A172 (cell line): Measurements from ENCODE around the gene RAPGEF1. TPM values are rescaled to one million over a fixed set of nuclear protein-coding genes. Genes with fewer than 3 reads are reported as not detected.
A peak's percentile ranks its signal among the peaks of the same experiment; 100 is the strongest.
"Not testable (repeated sequence)": the region's sequence is repeated elsewhere in the genome, so short reads cannot be mapped to it uniquely, and the experiment has no call there.

Source experiments
- DNase-seq: peaks from one replicate; pipeline ENCODE4 v3.0.0-alpha.2; 2015; ENCODE audit warnings: low spot score
- total RNA-seq: library from RNA; depleted of rRNA; stranded (reverse); fragments of >200 nt; shearing (Covaris generic); gene quantifications from 2 replicates; pipeline ENCODE4 v1.2.3, GENCODE V29; 2014

RAPGEF1 gene
- total RNA-seq, 1 experiment from 2014 or later, result 40.9 TPM

GRCh38 chr9:131668439-131669268 is 71.2 kb downstream of the RAPGEF1 start:
- DNase-seq, result peak; percentile 70

- DNase-seq, result no peak
Measured at GRCh38 chr9:131668057-131668438, 71.8 kb downstream of the RAPGEF1 start.

GRCh38 chr9:131667576-131667975 is 72.3 kb downstream of the RAPGEF1 start:
- DNase-seq, result no peak

- no peak for DNase-seq
Measured at GRCh38 chr9:131666774-131667173, 73.1 kb downstream of the RAPGEF1 start.

GRCh38 chr9:131666029-131666428 is 73.8 kb downstream of the RAPGEF1 start:
- no peak for DNase-seq

- no peak for DNase-seq
Measured at GRCh38 chr9:131663288-131663687, 76.6 kb downstream of the RAPGEF1 start.

GRCh38 chr9:131662289-131662621 is 77.6 kb downstream of the RAPGEF1 start:
- not testable (repeated sequence) for DNase-seq

- no peak for DNase-seq
Measured at GRCh38 chr9:131661568-131662288, 78.1 kb downstream of the RAPGEF1 start.

- DNase-seq, result no peak
Measured at GRCh38 chr9:131660466-131661405, 79.1 kb downstream of the RAPGEF1 start.

- DNase-seq, result peak; percentile 70
Measured at GRCh38 chr9:131658377-131659129, 81.3 kb downstream of the RAPGEF1 start.

GRCh38 chr9:131657940-131658339 is 81.9 kb downstream of the RAPGEF1 start:
- DNase-seq, result no peak

- no peak for DNase-seq
Measured at GRCh38 chr9:131657456-131657855, 82.4 kb downstream of the RAPGEF1 start.

GRCh38 chr9:131657037-131657377 is 82.9 kb downstream of the RAPGEF1 start:
- DNase-seq, result no peak

GRCh38 chr9:131656356-131657036 is 83.4 kb downstream of the RAPGEF1 start:
- DNase-seq, result no peak

- not testable (repeated sequence) for DNase-seq
Measured at GRCh38 chr9:131654369-131654768, 85.5 kb downstream of the RAPGEF1 start.

GRCh38 chr9:131651599-131651998 is 88.3 kb downstream of the RAPGEF1 start:
- no peak for DNase-seq

GRCh38 chr9:131651160-131651559 is 88.7 kb downstream of the RAPGEF1 start:
- DNase-seq, result no peak

- DNase-seq, result no peak
Measured at GRCh38 chr9:131650254-131650653, 89.6 kb downstream of the RAPGEF1 start.

- DNase-seq, result no peak
Measured at GRCh38 chr9:131649646-131650045, 90.2 kb downstream of the RAPGEF1 start.

GRCh38 chr9:131645078-131645776 is 94.6 kb downstream of the RAPGEF1 start:
- DNase-seq, result no peak
